Keratinocyte (primary cell): ENCODE data around the gene RYR2. TPM values are rescaled to one million over a fixed set of nuclear protein-coding genes. Genes with fewer than 3 reads are reported as not detected.

Experiments
- DNase-seq: peaks from one replicate; pipeline ENCODE4 v3.0.0-alpha.2; 2011; ENCODE audit warnings: low read depth, missing footprints, low spot score
- FAIRE-seq: peaks from 2 replicates; lab custom pipeline; 2011; peaks lifted over from hg19 to GRCh38; lab: Jason Lieb, UNC
- H2AFZ ChIP-seq: 2 replicates; pipeline ENCODE4 v1.6.0; 2012; ENCODE audit warnings: low read length, control low read depth, inconsistent platforms; ENCODE audit not compliant: control insufficient read depth
- H3K27ac ChIP-seq: 2 replicates; pipeline ENCODE4 v1.5.1; 2011; ENCODE audit warnings: low read length; ENCODE audit not compliant: control insufficient read depth, insufficient read depth
- H3K27me3 ChIP-seq: 3 replicates; pipeline ENCODE4 v1.6.0; 2011; ENCODE audit warnings: low read length; ENCODE audit not compliant: control insufficient read depth, insufficient read depth; ENCODE audit errors: extremely low read depth
- H3K36me3 ChIP-seq, 2 experiments: 2 replicates in 1 of 2; 3 replicates in 1 of 2; pipeline ENCODE4 v1.5.1; 2011; ENCODE audit warnings: low read length in 2 of 2, mild to moderate bottlenecking in 1 of 2; ENCODE audit not compliant: control insufficient read depth in 2 of 2, insufficient read depth in 2 of 2; ENCODE audit errors: extremely low read depth in 1 of 2
- H3K4me1 ChIP-seq: 3 replicates; pipeline ENCODE4 v1.5.1; 2011; ENCODE audit warnings: low read length; ENCODE audit not compliant: control insufficient read depth, insufficient read depth; ENCODE audit errors: extremely low read depth
- H3K4me2 ChIP-seq: 3 replicates; pipeline ENCODE4 v1.6.0; 2011; ENCODE audit warnings: low read depth, low read length; ENCODE audit not compliant: control insufficient read depth, insufficient read depth; ENCODE audit errors: extremely low read depth
- H3K4me3 ChIP-seq, 3 experiments: fragments of 200-600 bp in 1 of 3; sonication (generic) in 1 of 3; 2 replicates in 2 of 3; 3 replicates in 1 of 3; pipeline ENCODE4 v1.5.1; 2011 to 2016; ENCODE audit warnings: low read length in 3 of 3, mild to moderate bottlenecking in 3 of 3, control low read depth in 2 of 3, inconsistent platforms in 1 of 3, low read depth in 1 of 3, mixed read lengths in 1 of 3, mixed run types in 1 of 3, moderate library complexity in 1 of 3; ENCODE audit not compliant: control insufficient read depth in 2 of 3, insufficient read depth in 2 of 3; ENCODE audit errors: extremely low read depth in 1 of 3
- H3K79me2 ChIP-seq: 2 replicates; pipeline ENCODE4 v1.6.0; 2012; ENCODE audit warnings: low read length; ENCODE audit not compliant: control insufficient read depth, insufficient read depth
- H3K9ac ChIP-seq: 3 replicates; pipeline ENCODE4 v1.6.0; 2011; ENCODE audit warnings: low read length; ENCODE audit not compliant: control insufficient read depth, insufficient read depth; ENCODE audit errors: extremely low read depth
- H3K9me1 ChIP-seq: 3 replicates; pipeline ENCODE4 v1.6.0; 2011; ENCODE audit warnings: low read length; ENCODE audit not compliant: control insufficient read depth, insufficient read depth; ENCODE audit errors: extremely low read depth
- H3K9me3 ChIP-seq: 2 replicates; pipeline ENCODE4 v1.5.1; 2012; ENCODE audit warnings: low read depth, low read length; ENCODE audit not compliant: control insufficient read depth
- H4K20me1 ChIP-seq: 3 replicates; pipeline ENCODE4 v1.6.0; 2011; ENCODE audit warnings: low read length; ENCODE audit not compliant: control insufficient read depth, insufficient read depth; ENCODE audit errors: extremely low read depth
- CTCF ChIP-seq, 3 experiments: IDR thresholded peaks in 1 of 3; conservative IDR thresholded peaks in 1 of 3; optimal IDR thresholded peaks in 1 of 3; 2 replicates in 2 of 3; 3 replicates in 1 of 3; pipeline versions ENCODE3 to v1.5.1; 2011; ENCODE audit warnings: low read length in 3 of 3, mild to moderate bottlenecking in 3 of 3, moderate library complexity in 2 of 3, control low read depth in 1 of 3, inconsistent platforms in 1 of 3; ENCODE audit not compliant: insufficient read depth in 2 of 3; ENCODE audit errors: extremely low read depth in 1 of 3
- EZH2 ChIP-seq: IDR thresholded peaks from one replicate; pipeline ENCODE4 v1.6.1; 2012; ENCODE audit warnings: inconsistent platforms, mild to moderate bottlenecking, low read length, moderate library complexity
- dilution Hi-C: fragments of 300-500 bp; cut with MboI; formaldehyde crosslinking; loops from one replicate; pipeline ENCODE4 v1.7.0; 2020; ENCODE audit warnings: low sequenced_read_pairs; ENCODE audit not compliant: extremely low pct_ligation_motif_present
- polyA plus RNA-seq, 5 experiments: library from polyadenylated mRNA; depleted of rRNA in 3 of 5; stranded (reverse) in 3 of 5; stranded (forward) in 1 of 5; unstranded in 1 of 5; fragments of >200 nt; gene quantifications; 1 replicate in 1 of 5; 2 replicates in 3 of 5; 3 replicates in 1 of 5; pipeline versions ENCODE4 v1.2.1 to v1.2.3, GENCODE V29; 2011 to 2012; ENCODE audit warnings: missing spikeins in 2 of 5, low read depth in 1 of 5, low replicate concordance in 1 of 5

Gene RYR2
- polyA plus RNA-seq, 1 donor (not counting 4 experiments of a cell fraction or from before 2014, with no cell fraction given), result 0.05 TPM

GRCh38 chr1:237687804-237688203 is 645.8 kb downstream of the RYR2 start:
- H3K79me2 ChIP-seq, result no peaks in the 10 kb centered on the region
- FAIRE-seq (no peak), DNase-seq (no peak)
- no peaks in the 10 kb centered on the region for H3K4me1 ChIP-seq
- H3K4me2 ChIP-seq, result no peak overlapping the region
- H3K36me3 ChIP-seq, result no peaks in the 10 kb centered on the region
- no peaks in the 10 kb centered on the region for H3K9me1 ChIP-seq
- TF ChIP-seq EZH2, result no peak
- no peak for TF ChIP-seq CTCF (optimal IDR thresholded peaks at IDR 0.05 in 1 of 3, IDR thresholded peaks at IDR 0.05 in 1 of 3, conservative IDR thresholded peaks at IDR 0.05 in 1 of 3; ENCODE audit: extremely low read depth in 1 of 3, insufficient read depth in 2 of 3, low read length in 3 of 3)
- no peak overlapping the region for H3K9ac ChIP-seq
- H3K27ac ChIP-seq, result no peak overlapping the region
- no peaks in the 10 kb centered on the region for H4K20me1 ChIP-seq
- dilution Hi-C loops, result no loop called here
- H2AFZ ChIP-seq, result no peak overlapping the region
- no peak overlapping the region for H3K4me3 ChIP-seq
- H3K9me3 ChIP-seq, result no peaks in the 10 kb centered on the region
- no peaks in the 10 kb centered on the region for H3K27me3 ChIP-seq

- Histone ChIP-seq H3K4me2 (no peak overlapping the region), H3K27me3 (no peaks in the 10 kb centered on the region), H3K9me3 (no peaks in the 10 kb centered on the region), H3K27ac (no peak overlapping the region), H3K79me2 (no peaks in the 10 kb centered on the region), H3K4me1 (no peaks in the 10 kb centered on the region), H3K4me3 (no peak overlapping the region), H3K9ac (no peak overlapping the region), H3K9me1 (no peaks in the 10 kb centered on the region), H3K36me3 (no peaks in the 10 kb centered on the region), H4K20me1 (no peaks in the 10 kb centered on the region), H2AFZ (no peak overlapping the region)
- TF ChIP-seq EZH2 (no peak), CTCF (optimal IDR thresholded peaks at IDR 0.05 in 1 of 3, IDR thresholded peaks at IDR 0.05 in 1 of 3, conservative IDR thresholded peaks at IDR 0.05 in 1 of 3; ENCODE audit: extremely low read depth in 1 of 3, insufficient read depth in 2 of 3, low read length in 3 of 3) (no peak)
- dilution Hi-C loops, result no loop called here
- DNase-seq (no peak), FAIRE-seq (no peak)
Measured at GRCh38 chr1:237690656-237691055, 648.7 kb downstream of the RYR2 start.
